Tongue (tissue), 2 donors: ENCODE measurements around the gene ATF1. TPM values are rescaled to one million over a fixed set of nuclear protein-coding genes. Genes with fewer than 3 reads are reported as not detected.
"Not testable (repeated sequence)": the region's sequence is repeated elsewhere in the genome, so short reads cannot be mapped to it uniquely, and the experiment has no call there.

Experiments
- DNase-seq: peaks from one replicate; pipeline ENCODE4 v3.0.0-alpha.2; 2015
- total RNA-seq: library from RNA; depleted of rRNA; stranded (reverse); fragments of >200 nt; gene quantifications from one replicate; pipeline ENCODE4 v1.2.3, GENCODE V29; 2014

The ATF1 gene
- total RNA-seq, 1 donor from 2014 or later: 42.3 TPM

GRCh38 chr12:50753232-50753769 lies 10.6 kb upstream of the ATF1 start:
- no peak for DNase-seq

- DNase-seq: peak; percentile 77
These were observed 589 bp downstream of the ATF1 start for GRCh38 chr12:50764286-50765094.

GRCh38 chr12:50765095-50765911 lies 1.4 kb downstream of the ATF1 start:
- peak; percentile 71 for DNase-seq

- no peak for DNase-seq
These were observed 4.5 kb downstream of the ATF1 start for GRCh38 chr12:50768391-50768790.

GRCh38 chr12:50768813-50769212 lies 4.9 kb downstream of the ATF1 start:
- not testable (repeated sequence) for DNase-seq

- DNase-seq: no peak
These were observed 7.5 kb downstream of the ATF1 start for GRCh38 chr12:50771409-50771808.

GRCh38 chr12:50772470-50772869 lies 8.6 kb downstream of the ATF1 start:
- no peak for DNase-seq

GRCh38 chr12:50772877-50773276 lies 9.0 kb downstream of the ATF1 start:
- DNase-seq: no peak

- DNase-seq: no peak
These were observed 11.3 kb downstream of the ATF1 start for GRCh38 chr12:50775251-50775650.

- DNase-seq: no peak
These were observed 13.1 kb downstream of the ATF1 start for GRCh38 chr12:50776749-50777728.

- DNase-seq: no peak
These were observed 15.0 kb downstream of the ATF1 start for GRCh38 chr12:50778663-50779590.

GRCh38 chr12:50780013-50780412 lies 16.1 kb downstream of the ATF1 start:
- no peak for DNase-seq

- DNase-seq: no peak
These were observed 20.6 kb downstream of the ATF1 start for GRCh38 chr12:50784501-50784900.

GRCh38 chr12:50785406-50786001 lies 21.6 kb downstream of the ATF1 start:
- no peak for DNase-seq

- peak; percentile 3 for DNase-seq
These were observed 22.8 kb downstream of the ATF1 start for GRCh38 chr12:50786498-50787231.

GRCh38 chr12:50787618-50788017 lies 23.7 kb downstream of the ATF1 start:
- no peak for DNase-seq

GRCh38 chr12:50788561-50788960 lies 24.7 kb downstream of the ATF1 start:
- DNase-seq: no peak

- DNase-seq: no peak
These were observed 26.2 kb downstream of the ATF1 start for GRCh38 chr12:50790081-50790480.

GRCh38 chr12:50799908-50800307 lies 36.0 kb downstream of the ATF1 start:
- no peak for DNase-seq
